ENCODE data around the gene CIZ1. TPM values are rescaled to one million over a fixed set of nuclear protein-coding genes. Genes with fewer than 3 reads are reported as not detected.

Gene CIZ1
- polyA plus RNA-seq, 2 of the 4 experiments (the other 2 are of a cell fraction): 39.2 to 92.5 TPM

GRCh38 chr9:128127990-128128835 is 63.2 kb downstream of the CIZ1 start:
- TF ChIP-seq MYC (IDR thresholded peaks at IDR 0.05; ENCODE audit: borderline replicate concordance, low read length) (peak; percentile 17; the same call in 1 of the 2 replicates), MAX (IDR thresholded peaks at IDR 0.05) (peak; percentile 93), PBX3 (IDR thresholded peaks at IDR 0.05) (no peak), HMGXB4 (CRISPR knock-in tag; IDR thresholded peaks at IDR 0.05; ENCODE audit: borderline replicate concordance) (no peak), MAFK (IDR thresholded peaks at IDR 0.05; ENCODE audit: partially characterized antibody) (no peak), JUN (IDR thresholded peaks at IDR 0.05) (peak in 1 of 2 experiments; percentile 77; a peak in 2 of 5 replicates), POLR2A (IDR thresholded peaks at IDR 0.05; ENCODE audit: low read length) (peak; percentile 72), USF2 (IDR thresholded peaks at IDR 0.05) (peak; percentile 77), BHLHE40 (IDR thresholded peaks at IDR 0.05; ENCODE audit: low read depth, low read length) (no peak)
- under 1% methylated on average over 45 of the region's 82 CpGs for WGBS (ENCODE audit: missing lambda C conversion rate)
- peak; percentile 71 to 88 for ATAC-seq
- no peak for FAIRE-seq
- peak; percentile 51 to 93 for DNase-seq (ENCODE audit: low read depth in 1 of 2, low spot score in 1 of 2)
- POLR2A ChIA-PET: interaction anchor here (0.6 to 1.4 kb wide), 13 partner anchors 9 to 76 kb away, joined by 3 to 12 read pairs (median 3); partner anchors contain the start of genes BBLN, CIZ1 and SLC25A25
- H3K4me2 ChIP-seq: peak overlapping the region; percentile 97
- H3K9me3 ChIP-seq: no peaks in the 10 kb centered on the region
- CTCF ChIA-PET: interaction anchor here (0.6 to 10.9 kb wide), 7 partner anchors 16 to 1997 kb away, joined by 3 to 181 read pairs (median 5); no protein-coding TSS in a partner anchor
- peaks cover 29% of the 10 kb centered on the region for H3K4me1 ChIP-seq
- peak overlapping the region; percentile 92 to 99 for H3K27ac ChIP-seq
- H3K4me3 ChIP-seq: peak overlapping the region; percentile 87

- peak; percentile 64 to 88 for DNase-seq (ENCODE audit: low read depth in 1 of 2, low spot score in 1 of 2)
- POLR2A ChIA-PET: interaction anchor here (1.1 kb wide), 2 partner anchors 14 to 33 kb away, joined by 3 to 5 read pairs; no protein-coding TSS in a partner anchor
- Histone ChIP-seq H3K4me3 (peak within 1 kb of the TSS; percentile 87), H3K4me1 (peaks cover 29% of the 10 kb centered on the region), H3K9me3 (no peaks in the 10 kb centered on the region), H3K4me2 (peak within 1 kb of the TSS; percentile 97), H3K27ac (peak within 1 kb of the TSS; percentile 92 to 99)
- ATAC-seq: peak; percentile 76 to 84
- CTCF ChIA-PET: interaction anchor here (0.6 to 10.9 kb wide), 3 partner anchors 15 to 123 kb away, joined by 3 to 181 read pairs (median 3); no protein-coding TSS in a partner anchor
- WGBS (ENCODE audit: missing lambda C conversion rate): 5% methylated on average over 26 of the region's 56 CpGs
- FAIRE-seq: no peak
- TF ChIP-seq BHLHE40 (IDR thresholded peaks at IDR 0.05; ENCODE audit: low read depth, low read length) (0 out of 2 replicates have a peak, but pooled peaks have one; percentile 28), ELK1 (IDR thresholded peaks at IDR 0.05; ENCODE audit: low read depth, low read length) (no peak), FOXS1 (CRISPR knock-in tag; IDR thresholded peaks at IDR 0.05) (no peak), SMC3 (IDR thresholded peaks at IDR 0.05) (no peak), MAX (IDR thresholded peaks at IDR 0.05) (peak; percentile 83; the same call in 1 of the 2 replicates), ZSCAN20 (CRISPR knock-in tag; IDR thresholded peaks at IDR 0.05) (no peak), HOXB13 (CRISPR knock-in tag; IDR thresholded peaks at IDR 0.05; ENCODE audit: low read depth) (no peak), CEBPB (IDR thresholded peaks at IDR 0.05) (no peak), HDAC2 (IDR thresholded peaks at IDR 0.05) (no peak), POLR2A (IDR thresholded peaks at IDR 0.05; ENCODE audit: low read length) (peak; percentile 48), ZC3H11A (IDR thresholded peaks at IDR 0.05) (no peak), E2F6 (IDR thresholded peaks at IDR 0.05; ENCODE audit: borderline replicate concordance, low read depth) (0 out of 2 replicates have a peak, but pooled peaks have one; percentile 16), ESRRA (IDR thresholded peaks at IDR 0.05; ENCODE audit: borderline replicate concordance, low read length) (0 out of 2 replicates have a peak, but pooled peaks have one; percentile 7), GATA3 (IDR thresholded peaks at IDR 0.05; ENCODE audit: borderline replicate concordance) (no peak), JUN (IDR thresholded peaks at IDR 0.05) (peak in 1 of 2 experiments; percentile 25; a peak in 1 of 5 replicates), PHF8 (IDR thresholded peaks at IDR 0.05; ENCODE audit: borderline replicate concordance, low read depth) (peak; percentile 35; the same call in 1 of the 2 replicates), EHMT2 (IDR thresholded peaks at IDR 0.05; ENCODE audit: low read depth) (no peak), BCL3 (IDR thresholded peaks at IDR 0.05) (peak; percentile 31), MYC (IDR thresholded peaks at IDR 0.05; ENCODE audit: borderline replicate concordance, low read length) (peak; percentile 62; the same call in 1 of the 2 replicates), CHD4 (IDR thresholded peaks at IDR 0.05; ENCODE audit: borderline replicate concordance) (no peak), RCOR1 (IDR thresholded peaks at IDR 0.05; ENCODE audit: low read depth, low read length) (no peak), JUNB (IDR thresholded peaks at IDR 0.05) (no peak), TP53 (CRISPR knock-in tag; IDR thresholded peaks at IDR 0.05) (0 out of 2 replicates have a peak, but pooled peaks have one; percentile 27)
These were observed 63.8 kb downstream of the CIZ1 start, which contains the start of gene PTGES2 for GRCh38 chr9:128127568-128127989. PTGES2 (minus strand) TSS chr9:128127729; CDS start chr9:128127717, 12 bp downstream.
